SHP77 (cell line): ENCODE results near the gene CERS2.
A peak's percentile ranks its signal among the peaks of the same experiment; 100 is the strongest.
"Not testable (repeated sequence)": the region's sequence is repeated elsewhere in the genome, so short reads cannot be mapped to it uniquely, and the experiment has no call there.

Experiments used
- DNase-seq, 2 experiments: peaks; one replicate each; lab custom pipeline; 2025; lab: John Stamatoyannopoulos, UW

CERS2 gene

GRCh38 chr1:150970808-150971582 lies 3.6 kb downstream of the CERS2 start:
- DNase-seq, result no peak

- DNase-seq, result no peak
Measured at GRCh38 chr1:150969626-150970025, 5.0 kb downstream of the CERS2 start.

- DNase-seq, result no peak
Measured at GRCh38 chr1:150968491-150968890, 6.1 kb downstream of the CERS2 start.

GRCh38 chr1:150967936-150968335 lies 6.7 kb downstream of the CERS2 start:
- no peak for DNase-seq

GRCh38 chr1:150966011-150966410 lies 8.6 kb downstream of the CERS2 start:
- no peak for DNase-seq

GRCh38 chr1:150965605-150966004 lies 9.0 kb downstream of the CERS2 start:
- no peak for DNase-seq

GRCh38 chr1:150964164-150964489 lies 10.5 kb downstream of the CERS2 start:
- no peak for DNase-seq

- no peak for DNase-seq
Measured at GRCh38 chr1:150963321-150964163, 11.1 kb downstream of the CERS2 start.

- DNase-seq, result no peak
Measured at GRCh38 chr1:150961756-150962155, 12.9 kb downstream of the CERS2 start.

GRCh38 chr1:150960646-150961045 lies 14.0 kb downstream of the CERS2 start:
- no peak for DNase-seq

GRCh38 chr1:150957666-150958065 lies 17.0 kb downstream of the CERS2 start:
- DNase-seq, result no peak

GRCh38 chr1:150955280-150955679 lies 19.4 kb downstream of the CERS2 start:
- no peak for DNase-seq

GRCh38 chr1:150954708-150955107 lies 19.9 kb downstream of the CERS2 start:
- DNase-seq, result no peak

- no peak for DNase-seq
Measured at GRCh38 chr1:150944856-150945255, 29.8 kb downstream of the CERS2 start.

GRCh38 chr1:150931773-150932172 lies 42.9 kb downstream of the CERS2 start:
- DNase-seq, result no peak

GRCh38 chr1:150928775-150929174 lies 45.9 kb downstream of the CERS2 start:
- DNase-seq, result not testable (repeated sequence)

- DNase-seq, result no peak
Measured at GRCh38 chr1:150928286-150928685, 46.3 kb downstream of the CERS2 start.

- no peak for DNase-seq
Measured at GRCh38 chr1:150927624-150928023, 47.0 kb downstream of the CERS2 start.

- peak; percentile 100 for DNase-seq
Measured at GRCh38 chr1:150926097-150926741, 48.4 kb downstream of the CERS2 start, which contains the start of gene SETDB1. SETDB1 (plus strand) TSS chr1:150926363; CDS start chr1:150927715, 1,352 bp downstream.

- DNase-seq, result peak; percentile 44 to 66
Measured at GRCh38 chr1:150925080-150925479, 49.6 kb downstream of the CERS2 start.

- peak; percentile 87 to 88 for DNase-seq
Measured at GRCh38 chr1:150922519-150922975, 52.1 kb downstream of the CERS2 start.

GRCh38 chr1:150917387-150917786 lies 57.2 kb downstream of the CERS2 start:
- no peak for DNase-seq
